ENCODE data around the gene FHOD3. TPM values are rescaled to one million over a fixed set of nuclear protein-coding genes. Genes with fewer than 3 reads are reported as not detected.

Gene FHOD3
- total and polyA plus RNA-seq, 2 experiments from 2014 or later: 2.7 to 8.7 TPM

DNA sequence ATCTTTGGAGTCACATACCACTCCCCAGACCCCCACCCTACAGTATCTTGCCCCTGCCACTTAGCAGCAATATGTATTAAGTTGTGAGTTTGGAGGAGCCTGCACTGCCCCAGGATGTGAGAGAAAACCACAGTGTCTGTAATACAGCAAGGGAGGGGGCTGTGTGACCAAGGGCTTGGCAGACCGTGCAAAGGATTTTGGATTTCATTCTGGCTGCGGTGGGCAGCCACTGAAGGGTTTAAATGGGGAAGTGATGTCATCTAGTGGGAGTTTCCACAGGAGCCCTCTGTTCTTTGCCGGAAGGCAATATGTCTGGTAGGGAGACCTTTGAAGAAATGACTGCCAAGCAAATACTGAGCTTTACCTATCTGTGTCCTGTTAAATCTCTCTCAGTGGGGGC lies 202.4 kb downstream of the FHOD3 start:
- H2AFZ ChIP-seq: no peak overlapping the region
- no peaks in the 10 kb centered on the region; the same call in 2 of the 3 replicates for H3K9me3 Mint-ChIP-seq
- no peaks in the 10 kb centered on the region for H3K4me1 Mint-ChIP-seq

More for the DNA sequence above, 202.4 kb downstream of the FHOD3 start:
- H3K27ac Mint-ChIP-seq: no peak overlapping the region
- H3K36me3 ChIP-seq (ENCODE audit: insufficient read depth): no peaks in the 10 kb centered on the region
- no peaks in the 10 kb centered on the region for H3K79me2 ChIP-seq (replicated peaks; ENCODE audit: insufficient read depth)
- H3K36me3 Mint-ChIP-seq (ENCODE audit: low read depth): peaks cover 8% of the 10 kb centered on the region; the same call in 2 of the 3 replicates
- H3K4me2 ChIP-seq: no peak overlapping the region
- no peak overlapping the region for H3K4me3 ChIP-seq
- no peaks in the 10 kb centered on the region for H3K27me3 ChIP-seq (ENCODE audit: insufficient read depth)
- peaks cover 4% of the 10 kb centered on the region for H3K27me3 Mint-ChIP-seq (ENCODE audit: insufficient read depth, low read depth, poor library complexity)
- no peak overlapping the region for H3K4me3 Mint-ChIP-seq
- ATAC-seq: no peak
- no peak overlapping the region for H3K27ac ChIP-seq (ENCODE audit: low read depth)
- H3K9me2 ChIP-seq (ENCODE audit: insufficient read depth): peaks cover 4% of the 10 kb centered on the region; the same call in 1 of the 2 replicates
- TF ChIP-seq CREB1 (CRISPR knock-in tag; IDR thresholded peaks at IDR 0.05; ENCODE audit: low read depth) (no peak), NANOG (IDR thresholded peaks at IDR 0.05; ENCODE audit: borderline replicate concordance) (no peak), ZNF114 (CRISPR knock-in tag; IDR thresholded peaks at IDR 0.05) (no peak), POLR2AphosphoS5 (IDR thresholded peaks at IDR 0.05; ENCODE audit: low read depth) (no peak), STAT1 (IDR thresholded peaks at IDR 0.05; ENCODE audit: unreplicated experiment) (no peak), CTCF (conservative IDR thresholded peaks at IDR 0.05; ENCODE audit: low read depth in 2 of 2) (no peak), ZNF331 (CRISPR knock-in tag; IDR thresholded peaks at IDR 0.05; ENCODE audit: low read depth) (no peak), REST (IDR thresholded peaks at IDR 0.05; ENCODE audit: unreplicated experiment) (no peak), JUNB (IDR thresholded peaks at IDR 0.05; ENCODE audit: unreplicated experiment) (no peak), ZNF462 (CRISPR knock-in tag; IDR thresholded peaks at IDR 0.05) (no peak), EZH2 (IDR thresholded peaks at IDR 0.05; ENCODE audit: low read depth, unreplicated experiment) (no peak), EZH2phosphoT487 (IDR thresholded peaks at IDR 0.05; ENCODE audit: unreplicated experiment) (no peak)
- TF ChIP-seq, protein P1, sequence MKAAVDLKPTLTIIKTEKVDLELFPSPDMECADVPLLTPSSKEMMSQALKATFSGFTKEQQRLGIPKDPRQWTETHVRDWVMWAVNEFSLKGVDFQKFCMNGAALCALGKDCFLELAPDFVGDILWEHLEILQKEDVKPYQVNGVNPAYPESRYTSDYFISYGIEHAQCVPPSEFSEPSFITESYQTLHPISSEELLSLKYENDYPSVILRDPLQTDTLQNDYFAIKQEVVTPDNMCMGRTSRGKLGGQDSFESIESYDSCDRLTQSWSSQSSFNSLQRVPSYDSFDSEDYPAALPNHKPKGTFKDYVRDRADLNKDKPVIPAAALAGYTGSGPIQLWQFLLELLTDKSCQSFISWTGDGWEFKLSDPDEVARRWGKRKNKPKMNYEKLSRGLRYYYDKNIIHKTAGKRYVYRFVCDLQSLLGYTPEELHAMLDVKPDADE (IDR thresholded peaks at IDR 0.05): no peak
- no peaks in the 10 kb centered on the region for H4K20me1 ChIP-seq (replicated peaks; ENCODE audit: insufficient read depth)
- H3K4me1 ChIP-seq (ENCODE audit: insufficient read depth): no peaks in the 10 kb centered on the region
- no peak for DNase-seq (ENCODE audit: low spot score)
- no peaks in the 10 kb centered on the region for H3F3A ChIP-seq (replicated peaks; ENCODE audit: low read depth)
